Measurements from ENCODE around the gene BLNK. TPM values are rescaled to one million over a fixed set of nuclear protein-coding genes. Genes with fewer than 3 reads are reported as not detected.

Gene BLNK
- total and polyA plus RNA-seq, 2 experiments from 2014 or later, result not detected

- no peaks in the 10 kb centered on the region for H3K9me2 ChIP-seq (ENCODE audit: insufficient read depth)
- H3K4me1 ChIP-seq (ENCODE audit: insufficient read depth), result no peaks in the 10 kb centered on the region
- no peak overlapping the region for H3K4me3 ChIP-seq
- DNase-seq, result no peak
- no peaks in the 10 kb centered on the region for H3K36me3 ChIP-seq (ENCODE audit: low read depth)
- no peaks in the 10 kb centered on the region for H3F3A ChIP-seq (ENCODE audit: insufficient read depth)
- WGBS, 2 experiments (ENCODE audit: low coverage in 1 of 2, low lambda C conversion rate in 2 of 2, missing lambda C conversion rate in 2 of 2), result 42 to 43% methylated on average over 6 of the region's 6 CpGs
- no peak overlapping the region for H3K9ac ChIP-seq
- H4K20me1 ChIP-seq (ENCODE audit: insufficient read depth), result no peaks in the 10 kb centered on the region
- H3K4me2 ChIP-seq (ENCODE audit: unreplicated experiment), result no peak overlapping the region
- no peaks in the 10 kb centered on the region for H3K27me3 ChIP-seq (replicated peaks; ENCODE audit: insufficient read depth)
- no peaks in the 10 kb centered on the region for H3K79me2 ChIP-seq (ENCODE audit: insufficient read depth)
- in situ Hi-C loops (cut with MboI), result no loop called here
- no peak overlapping the region for H2AFZ ChIP-seq
- no peak overlapping the region for H3K27ac ChIP-seq
- H3K9me3 ChIP-seq (ENCODE audit: low read depth), result no peaks in the 10 kb centered on the region
- TF ChIP-seq EZH2phosphoT487 (IDR thresholded peaks at IDR 0.05; ENCODE audit: insufficient read depth, low read depth), result no peak
- TF ChIP-seq EZH2 (IDR thresholded peaks at IDR 0.05; ENCODE audit: insufficient read depth, poor library complexity, severe bottlenecking), result no peak
Measured at GRCh38 chr10:96259150-96259549, 12.2 kb downstream of the BLNK start.

GRCh38 chr10:96257944-96258343, 13.4 kb downstream of the BLNK start:
- no peaks in the 10 kb centered on the region for H3K36me3 ChIP-seq (ENCODE audit: low read depth)
- no peak overlapping the region for H3K4me2 ChIP-seq (ENCODE audit: unreplicated experiment)
- no peaks in the 10 kb centered on the region for H3K79me2 ChIP-seq (ENCODE audit: insufficient read depth)
- H3K4me1 ChIP-seq (ENCODE audit: insufficient read depth), result no peaks in the 10 kb centered on the region
- H3K4me3 ChIP-seq, result no peak overlapping the region
- no peak overlapping the region for H3K27ac ChIP-seq
- TF ChIP-seq EZH2phosphoT487 (IDR thresholded peaks at IDR 0.05; ENCODE audit: insufficient read depth, low read depth), result no peak
- TF ChIP-seq EZH2 (IDR thresholded peaks at IDR 0.05; ENCODE audit: insufficient read depth, poor library complexity, severe bottlenecking), result no peak
- no peak overlapping the region for H2AFZ ChIP-seq
- 33 to 35% methylated on average over 4 of the region's 4 CpGs for WGBS, 2 experiments (ENCODE audit: low coverage in 1 of 2, low lambda C conversion rate in 2 of 2, missing lambda C conversion rate in 2 of 2)
- H3K9me3 ChIP-seq (ENCODE audit: low read depth), result no peaks in the 10 kb centered on the region
- no peaks in the 10 kb centered on the region for H4K20me1 ChIP-seq (ENCODE audit: insufficient read depth)
- H3K9me2 ChIP-seq (ENCODE audit: insufficient read depth), result no peaks in the 10 kb centered on the region
- no peaks in the 10 kb centered on the region for H3F3A ChIP-seq (ENCODE audit: insufficient read depth)
- in situ Hi-C loops (cut with MboI), result no loop called here
- H3K27me3 ChIP-seq (replicated peaks; ENCODE audit: insufficient read depth), result no peaks in the 10 kb centered on the region
- no peak for DNase-seq
- no peak overlapping the region for H3K9ac ChIP-seq

- Histone ChIP-seq H3K9me3 (ENCODE audit: low read depth) (no peaks in the 10 kb centered on the region), H2AFZ (no peak overlapping the region), H3K4me3 (no peak overlapping the region), H3K27me3 (replicated peaks; ENCODE audit: insufficient read depth) (no peaks in the 10 kb centered on the region), H3K9me2 (ENCODE audit: insufficient read depth) (no peaks in the 10 kb centered on the region), H3F3A (ENCODE audit: insufficient read depth) (no peaks in the 10 kb centered on the region), H4K20me1 (ENCODE audit: insufficient read depth) (no peaks in the 10 kb centered on the region), H3K27ac (no peak overlapping the region), H3K9ac (no peak overlapping the region), H3K4me1 (ENCODE audit: insufficient read depth) (no peaks in the 10 kb centered on the region), H3K36me3 (ENCODE audit: low read depth) (no peaks in the 10 kb centered on the region), H3K4me2 (ENCODE audit: unreplicated experiment) (no peak overlapping the region), H3K79me2 (ENCODE audit: insufficient read depth) (no peaks in the 10 kb centered on the region)
- DNase-seq, result no peak
- in situ Hi-C loops (cut with MboI), result no loop called here
- TF ChIP-seq EZH2 (IDR thresholded peaks at IDR 0.05; ENCODE audit: insufficient read depth, poor library complexity, severe bottlenecking) (no peak), EZH2phosphoT487 (IDR thresholded peaks at IDR 0.05; ENCODE audit: insufficient read depth, low read depth) (no peak)
- WGBS, 2 experiments (ENCODE audit: low coverage in 1 of 2, low lambda C conversion rate in 2 of 2, missing lambda C conversion rate in 2 of 2), result 41 to 44% methylated on average over 6 of the region's 6 CpGs
Measured at GRCh38 chr10:96255549-96256333, 15.6 kb downstream of the BLNK start.

GRCh38 chr10:96254976-96255375, 16.4 kb downstream of the BLNK start:
- WGBS, 2 experiments (ENCODE audit: low coverage in 1 of 2, low lambda C conversion rate in 2 of 2, missing lambda C conversion rate in 2 of 2), result 28 to 29% methylated on average over 5 of the region's 5 CpGs

More at GRCh38 chr10:96254976-96255375, 16.4 kb downstream of the BLNK start:
- H2AFZ ChIP-seq, result no peak overlapping the region
- DNase-seq, result no peak
- H3K36me3 ChIP-seq (ENCODE audit: low read depth), result no peaks in the 10 kb centered on the region
- no peaks in the 10 kb centered on the region for H4K20me1 ChIP-seq (ENCODE audit: insufficient read depth)
- no peak overlapping the region for H3K4me3 ChIP-seq
- H3K9me2 ChIP-seq (ENCODE audit: insufficient read depth), result no peaks in the 10 kb centered on the region
- no peaks in the 10 kb centered on the region for H3F3A ChIP-seq (ENCODE audit: insufficient read depth)
- TF ChIP-seq EZH2 (IDR thresholded peaks at IDR 0.05; ENCODE audit: insufficient read depth, poor library complexity, severe bottlenecking) (no peak), EZH2phosphoT487 (IDR thresholded peaks at IDR 0.05; ENCODE audit: insufficient read depth, low read depth) (no peak)
- no peak overlapping the region for H3K9ac ChIP-seq
- no peaks in the 10 kb centered on the region for H3K27me3 ChIP-seq (replicated peaks; ENCODE audit: insufficient read depth)
- no peaks in the 10 kb centered on the region for H3K4me1 ChIP-seq (ENCODE audit: insufficient read depth)
- H3K79me2 ChIP-seq (ENCODE audit: insufficient read depth), result no peaks in the 10 kb centered on the region
- in situ Hi-C loops (cut with MboI), result no loop called here
- H3K4me2 ChIP-seq (ENCODE audit: unreplicated experiment), result no peak overlapping the region
- no peak overlapping the region for H3K27ac ChIP-seq
- no peaks in the 10 kb centered on the region for H3K9me3 ChIP-seq (ENCODE audit: low read depth)

All from GM23248 (cell line).